Activated T-helper 1 cell treated with Interleukin-2 at 50 U/mL for 16 hours (primary cell): Measurements from ENCODE around the gene FTSJ3.
"Not testable (repeated sequence)": the region's sequence is repeated elsewhere in the genome, so short reads cannot be mapped to it uniquely, and the experiment has no call there.

Source experiments
- DNase-seq: peaks from one replicate; pipeline ENCODE4 v3.0.0-alpha.2; 2020; ENCODE audit warnings: low read depth

The FTSJ3 gene

DNA sequence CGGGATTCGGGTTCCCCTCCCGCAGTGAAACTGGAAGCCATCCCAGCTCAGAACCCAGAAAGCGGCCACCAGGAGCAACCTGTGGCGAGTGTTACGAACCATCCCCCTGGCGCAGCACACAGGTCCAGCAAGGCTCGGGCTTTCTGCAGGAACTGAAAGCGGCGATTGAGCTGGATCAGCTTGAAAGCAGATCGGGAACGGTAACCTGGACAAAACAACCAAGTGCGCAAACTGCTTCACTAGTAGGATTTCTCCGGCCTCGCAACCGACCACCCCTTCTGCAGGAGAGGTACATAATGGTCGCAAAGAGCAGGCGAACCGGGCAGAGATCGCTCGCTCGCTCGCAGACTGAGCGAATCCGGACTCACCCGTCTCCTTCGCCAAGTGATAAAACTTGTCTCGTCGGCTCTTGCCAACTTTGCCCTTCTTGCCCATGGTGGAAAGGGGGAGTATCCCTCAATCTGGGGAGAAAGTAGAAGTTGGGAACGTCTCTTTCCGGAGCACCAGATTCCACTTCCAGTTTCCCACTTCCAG, 928 bp downstream of the FTSJ3 start:
- no peak for DNase-seq

DNA sequence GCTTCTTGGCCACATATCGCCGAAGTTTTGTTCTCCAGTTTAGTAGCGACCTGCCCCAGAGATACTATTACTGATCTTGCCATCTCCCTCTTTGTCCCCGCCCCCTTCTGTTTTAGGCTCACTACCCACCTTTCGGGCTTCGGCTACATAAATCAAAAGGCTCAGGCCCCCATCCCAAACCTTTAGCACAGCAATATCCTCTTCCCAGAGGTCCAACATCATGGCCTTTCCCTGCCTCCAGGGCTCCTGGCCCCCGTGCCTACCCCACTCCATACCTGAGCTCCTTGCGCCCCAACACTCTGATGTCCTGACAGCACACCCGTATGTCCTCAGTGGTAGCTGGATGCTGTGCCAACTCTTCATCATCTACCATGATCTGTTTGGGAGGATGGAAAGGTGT, 3.1 kb downstream of the FTSJ3 start:
- no peak for DNase-seq

DNA sequence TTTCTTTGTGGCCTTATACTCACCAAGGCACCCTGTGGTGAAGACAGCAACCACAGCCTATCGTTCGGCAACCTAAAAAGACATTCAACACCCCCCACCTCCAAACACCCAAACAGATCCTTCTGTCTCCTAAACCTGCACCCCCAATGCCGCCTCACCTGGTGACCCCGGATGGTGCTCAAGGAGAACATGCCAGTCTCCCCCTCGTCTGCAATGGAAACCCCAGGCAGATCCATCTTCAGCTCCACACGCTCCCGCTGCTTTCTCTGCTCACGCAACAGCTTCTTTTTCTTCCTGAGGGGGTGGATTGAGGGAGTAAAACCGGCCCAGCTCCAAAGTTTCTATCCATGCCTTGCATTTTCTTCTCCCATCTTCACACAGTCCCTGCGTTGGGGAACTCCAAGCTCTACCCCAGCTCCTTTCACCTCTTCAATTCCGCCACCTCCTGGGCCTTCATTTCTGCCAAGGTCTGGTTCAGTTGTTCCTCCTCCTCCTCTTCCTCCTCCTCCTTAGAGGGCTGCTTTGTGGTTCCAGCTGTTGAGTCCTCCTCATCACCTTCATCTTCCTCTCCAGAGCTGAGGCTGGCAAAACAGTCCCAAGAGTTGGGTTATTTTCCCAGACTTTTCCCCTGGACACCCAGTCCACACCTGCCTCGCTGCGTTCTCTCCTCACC, 3.7 kb downstream of the FTSJ3 start:
- no peak for DNase-seq

DNA sequence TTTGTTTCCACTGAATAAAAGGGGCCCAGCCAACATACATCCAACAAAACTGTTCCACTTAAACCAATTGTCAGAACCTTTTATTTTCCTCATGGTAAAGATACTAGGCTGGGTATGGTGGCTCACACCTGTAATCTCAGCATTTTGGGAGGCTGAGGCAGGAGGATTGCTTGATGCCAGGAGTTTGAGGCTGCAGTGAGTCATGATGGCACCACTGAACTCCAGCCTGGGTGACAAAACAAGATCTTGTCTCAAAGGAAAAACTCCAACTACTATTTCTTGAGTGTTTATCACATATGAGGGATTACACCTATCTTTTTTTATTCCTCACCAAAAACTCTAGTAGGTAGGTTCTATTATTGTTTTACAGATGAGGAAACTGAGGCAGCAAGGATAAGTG, 4.9 kb downstream of the FTSJ3 start:
- DNase-seq: no peak

DNA sequence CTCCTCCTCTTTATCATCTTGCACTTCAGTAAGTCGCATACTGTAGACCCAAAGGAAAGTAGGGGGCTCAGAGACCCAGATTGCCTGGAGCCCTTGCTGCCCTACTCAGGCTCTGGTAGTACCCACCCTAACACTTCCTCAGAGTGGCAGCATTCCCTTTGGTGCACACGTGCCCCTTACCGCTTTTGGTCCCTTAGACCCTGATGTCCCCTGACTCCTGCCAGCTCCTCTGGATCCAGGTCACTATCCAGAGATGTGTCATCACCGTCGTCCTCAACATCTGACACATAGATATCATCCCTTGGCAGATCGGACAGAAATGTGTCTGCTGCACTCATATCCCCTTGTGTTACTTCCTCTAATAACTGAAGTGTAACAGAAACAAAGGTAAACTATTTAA, 5.7 kb downstream of the FTSJ3 start:
- DNase-seq: no peak

DNA sequence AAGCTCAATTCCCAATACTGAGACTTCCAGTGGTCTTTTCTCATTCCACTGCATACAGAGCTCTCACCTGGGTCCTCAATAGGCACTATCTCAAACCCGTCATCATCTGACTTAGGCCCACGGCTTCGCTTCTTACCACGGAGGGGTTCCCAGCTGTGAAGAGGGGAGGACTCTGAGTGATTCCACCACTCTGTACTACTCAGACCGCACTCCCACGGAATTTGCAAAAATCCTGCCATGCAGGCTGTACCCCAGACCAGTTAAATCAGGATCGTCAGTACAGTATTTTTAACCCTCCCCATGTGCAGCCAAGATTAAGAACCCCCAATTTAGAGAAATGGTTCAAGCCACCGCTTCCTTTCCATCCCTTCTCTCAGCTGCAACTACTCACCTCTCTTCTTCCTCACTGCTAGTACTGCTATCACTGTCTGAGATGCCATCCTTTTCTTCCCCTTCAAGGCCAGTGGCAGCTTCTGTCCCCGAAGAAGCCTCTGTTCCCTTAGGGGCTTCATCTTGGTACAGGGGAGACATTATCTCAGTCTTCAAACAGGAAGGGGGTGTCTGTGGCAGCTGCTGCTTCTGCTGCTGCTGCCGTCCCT, 6.4 kb downstream of the FTSJ3 start:
- no peak for DNase-seq

DNA sequence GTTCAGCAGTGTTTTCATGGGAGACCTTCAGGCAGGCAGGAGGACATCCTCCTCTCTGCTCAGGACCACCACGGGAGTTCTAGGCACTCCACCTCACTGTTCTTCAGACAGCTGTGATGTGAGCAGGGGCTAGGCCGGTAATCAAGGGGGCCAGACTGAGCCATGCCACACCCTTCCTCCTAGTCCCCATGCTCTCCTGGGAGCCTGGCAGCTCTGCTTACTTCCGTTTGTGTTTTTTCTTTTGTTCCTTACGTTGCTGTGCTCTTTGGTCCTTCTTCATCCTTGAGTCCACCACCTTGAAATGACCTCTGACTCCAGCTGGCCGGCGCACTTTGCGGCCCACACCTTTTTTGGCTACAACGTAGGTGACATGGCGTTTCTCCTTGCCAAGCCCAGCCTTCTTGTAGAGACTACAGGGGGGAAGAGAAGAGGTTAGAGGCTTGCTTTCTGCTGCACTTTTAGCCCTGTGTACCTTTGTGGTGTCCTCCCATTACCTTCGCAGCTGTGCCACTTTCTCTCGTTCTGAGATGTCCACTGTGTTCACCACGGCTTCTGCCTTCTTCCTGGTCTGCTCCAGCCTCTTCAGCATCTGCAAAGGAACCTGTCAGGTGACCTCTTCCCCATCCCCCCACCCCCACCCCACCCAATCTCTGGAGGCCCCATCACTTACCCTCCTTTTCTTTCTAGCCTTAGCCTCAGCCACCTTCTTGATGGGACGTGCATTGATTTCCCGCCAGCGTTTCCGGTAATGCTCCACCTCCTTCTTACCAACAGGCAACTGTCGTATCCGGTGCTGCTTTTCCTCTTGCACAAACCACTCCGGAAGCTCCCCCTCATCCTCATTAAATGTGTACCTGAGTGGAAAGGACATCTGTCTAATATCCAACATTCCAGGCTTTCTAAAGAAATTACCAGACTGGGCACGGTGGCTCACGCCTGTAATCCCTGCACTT, 7.6 kb downstream of the FTSJ3 start:
- no peak for DNase-seq

DNA sequence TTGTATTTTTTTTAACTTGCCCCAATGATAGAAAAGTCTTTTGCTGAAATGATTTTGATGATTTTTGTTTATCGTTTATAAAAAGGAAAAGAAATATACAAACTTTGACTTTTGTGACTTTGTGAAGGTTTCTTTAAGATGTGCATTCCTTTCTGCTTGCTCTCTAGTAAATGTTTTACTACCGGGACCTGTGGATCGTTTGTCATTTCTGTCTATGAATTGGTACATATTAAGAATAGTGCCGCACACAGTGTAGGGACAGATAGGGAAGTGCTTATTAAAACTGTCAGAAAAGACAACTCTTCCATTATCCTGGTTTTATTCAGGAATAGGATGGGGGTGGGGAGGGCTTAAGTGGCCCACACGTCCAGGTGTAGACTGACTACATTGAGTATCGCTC, 8.3 kb downstream of the FTSJ3 start:
- no peak for DNase-seq

DNA sequence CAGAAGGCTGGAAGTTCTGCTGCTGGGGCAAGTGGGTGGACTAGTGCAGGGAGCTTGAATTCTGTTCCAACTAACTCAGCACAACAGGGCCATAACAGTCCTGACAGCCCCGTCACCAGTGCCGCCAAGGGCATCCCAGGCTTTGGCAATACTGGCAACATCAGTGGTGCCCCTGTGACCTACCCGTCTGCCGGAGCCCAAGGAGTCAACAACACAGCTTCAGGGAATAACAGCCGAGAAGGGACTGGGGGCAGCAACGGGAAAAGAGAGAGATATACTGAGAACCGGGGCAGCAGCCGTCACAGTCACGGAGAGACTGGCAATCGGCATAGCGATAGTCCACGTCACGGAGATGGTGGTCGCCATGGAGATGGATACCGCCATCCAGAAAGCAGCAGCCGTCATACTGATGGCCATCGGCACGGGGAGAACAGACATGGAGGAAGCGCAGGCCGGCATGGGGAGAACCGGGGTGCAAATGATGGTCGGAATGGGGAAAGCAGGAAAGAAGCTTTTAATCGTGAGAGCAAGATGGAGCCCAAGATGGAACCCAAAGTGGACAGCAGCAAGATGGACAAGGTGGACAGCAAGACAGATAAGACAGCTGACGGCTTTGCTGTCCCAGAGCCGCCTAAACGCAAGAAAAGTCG, 9.6 kb downstream of the FTSJ3 start:
- no peak for DNase-seq

DNA sequence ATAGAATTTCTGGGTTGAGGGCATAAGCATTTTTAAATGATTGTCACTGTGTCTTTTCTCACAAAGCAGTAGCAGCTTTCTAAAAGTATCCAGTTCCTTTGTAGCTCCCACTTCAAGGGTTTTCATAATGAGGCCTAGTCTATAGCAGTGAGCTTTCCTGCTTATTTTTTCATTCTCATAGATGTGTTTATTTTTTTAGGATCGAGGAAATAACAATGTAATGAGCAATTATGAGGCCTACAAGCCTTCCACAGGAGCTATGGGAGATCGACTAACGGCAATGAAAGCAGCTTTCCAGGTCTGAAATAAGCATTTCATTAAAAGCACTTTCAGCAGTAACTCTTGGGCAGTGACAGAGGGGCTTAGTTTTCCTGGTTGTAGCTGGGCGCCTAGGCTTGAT, 10.8 kb downstream of the FTSJ3 start:
- DNase-seq: no peak

DNA sequence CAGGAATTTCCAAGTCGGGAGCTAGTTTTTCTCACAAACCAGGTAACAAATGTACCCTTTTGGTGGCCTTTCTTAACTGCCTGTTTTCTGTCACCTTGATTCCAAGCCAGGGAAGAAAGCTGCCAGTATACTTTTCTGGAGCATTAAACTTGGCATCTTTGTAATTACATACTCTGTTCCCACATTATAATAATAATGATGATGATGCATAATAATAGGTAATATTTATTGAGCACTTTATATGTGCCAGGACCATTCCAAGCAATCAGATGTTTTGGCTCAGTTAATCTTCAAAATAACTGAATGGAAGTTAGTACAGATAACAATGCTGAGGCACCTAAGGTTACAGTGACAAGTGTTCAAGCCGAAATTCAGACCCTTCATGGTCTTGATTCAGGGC, 11.3 kb downstream of the FTSJ3 start:
- no peak for DNase-seq

DNA sequence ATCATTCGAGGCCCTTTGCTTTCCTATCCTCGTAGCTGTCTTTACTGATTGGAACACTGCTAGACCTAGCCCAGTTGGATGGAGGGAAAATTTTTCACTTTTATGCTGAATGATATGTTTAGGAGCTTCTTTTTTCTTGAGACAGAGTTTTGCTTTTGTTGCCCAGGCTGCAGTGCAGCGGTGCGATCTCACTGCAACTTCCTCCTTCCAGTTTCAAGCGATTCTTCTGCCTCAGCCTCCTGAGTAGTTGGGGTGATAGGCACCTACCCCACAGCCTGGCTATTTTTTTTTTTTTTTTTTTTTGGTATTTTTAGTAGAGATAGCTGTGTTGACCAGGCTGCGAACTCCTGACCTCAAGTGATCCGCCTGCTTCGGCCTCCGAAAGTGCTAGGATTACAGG, 17.5 kb downstream of the FTSJ3 start:
- no peak for DNase-seq

DNA sequence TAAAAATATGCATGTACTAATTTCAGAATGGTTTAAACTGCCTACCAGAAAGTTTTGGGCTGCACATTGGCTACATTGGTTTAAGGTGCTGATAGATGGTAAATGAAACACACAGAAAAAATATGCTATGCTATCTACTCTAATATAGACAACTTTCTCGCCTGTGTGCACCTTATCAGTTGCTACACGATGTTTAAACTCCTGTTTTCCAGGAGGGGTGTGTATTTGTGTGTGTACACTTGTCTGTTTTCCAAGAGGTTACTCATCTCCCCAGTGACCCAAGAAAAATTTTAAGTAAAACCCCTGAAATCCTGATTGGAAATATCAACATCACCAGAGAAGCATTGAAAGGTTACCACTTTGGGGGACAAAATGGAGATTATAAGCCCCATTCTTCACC, 21.9 kb downstream of the FTSJ3 start:
- no peak for DNase-seq

DNA sequence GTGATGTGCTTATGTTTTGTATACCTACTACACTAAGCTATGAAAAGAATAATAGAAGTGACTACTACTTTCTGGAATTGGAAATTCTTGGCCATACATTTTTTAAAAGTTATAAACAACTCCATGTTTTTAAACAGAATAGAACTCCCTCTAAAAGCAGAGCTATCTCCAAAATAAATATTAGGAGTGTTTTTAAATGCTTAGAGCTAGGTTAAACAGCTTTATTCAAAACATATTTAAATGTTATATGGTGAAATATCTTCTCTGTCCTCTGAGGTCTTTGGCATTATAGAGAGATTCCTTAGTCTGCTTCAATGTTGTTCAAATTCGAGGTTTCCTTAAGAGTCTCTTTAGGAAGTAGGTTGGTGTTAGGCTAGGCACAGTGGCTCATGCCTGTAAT, 23.1 kb downstream of the FTSJ3 start:
- DNase-seq: no peak

DNA sequence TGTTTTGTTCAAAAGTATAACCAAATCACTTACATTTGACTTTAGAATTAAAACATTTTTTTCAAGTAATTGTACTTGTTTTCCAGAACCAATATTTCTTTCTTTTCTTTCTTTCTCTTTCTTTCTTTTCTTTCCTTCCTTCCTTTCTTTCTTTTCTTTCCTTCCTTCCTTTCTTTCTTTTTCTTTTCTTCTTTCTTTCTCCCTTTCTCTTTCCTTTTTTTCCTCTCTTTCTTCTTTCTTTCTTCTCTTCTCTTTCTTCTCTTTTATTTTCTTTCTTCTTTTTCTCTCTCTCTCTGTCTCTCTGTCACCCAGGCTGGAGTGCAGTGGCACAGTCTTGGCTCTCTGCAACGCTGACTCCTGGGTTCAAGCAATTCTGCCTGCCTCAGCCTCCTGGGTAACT, 26.7 kb downstream of the FTSJ3 start:
- DNase-seq: no peak

DNA sequence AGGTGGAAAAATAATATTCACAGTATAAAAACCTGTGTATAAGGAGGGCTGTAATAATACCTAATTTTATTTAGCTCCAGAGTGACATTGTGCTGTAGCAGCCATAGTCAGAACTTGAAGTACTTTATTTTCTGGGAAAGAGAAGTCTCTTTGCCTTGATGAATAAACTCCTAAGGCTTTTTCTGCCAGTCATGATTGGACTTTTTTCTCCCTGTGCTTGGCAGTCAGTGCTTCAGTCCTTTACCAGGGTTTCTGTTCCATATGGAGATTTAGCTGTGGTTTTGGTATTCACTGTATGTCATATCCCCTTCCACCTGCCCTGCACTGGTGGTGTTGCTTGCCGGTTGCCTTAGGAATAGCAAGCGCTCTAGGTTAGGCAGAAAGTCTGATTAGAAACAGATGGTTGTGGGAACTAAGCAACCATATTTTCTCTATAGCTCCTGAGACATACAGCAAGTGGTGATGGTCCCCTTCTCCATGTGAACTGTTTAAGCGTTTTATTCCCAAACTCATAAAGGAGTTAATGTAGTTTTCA, 28.8 kb downstream of the FTSJ3 start:
- no peak for DNase-seq

DNA sequence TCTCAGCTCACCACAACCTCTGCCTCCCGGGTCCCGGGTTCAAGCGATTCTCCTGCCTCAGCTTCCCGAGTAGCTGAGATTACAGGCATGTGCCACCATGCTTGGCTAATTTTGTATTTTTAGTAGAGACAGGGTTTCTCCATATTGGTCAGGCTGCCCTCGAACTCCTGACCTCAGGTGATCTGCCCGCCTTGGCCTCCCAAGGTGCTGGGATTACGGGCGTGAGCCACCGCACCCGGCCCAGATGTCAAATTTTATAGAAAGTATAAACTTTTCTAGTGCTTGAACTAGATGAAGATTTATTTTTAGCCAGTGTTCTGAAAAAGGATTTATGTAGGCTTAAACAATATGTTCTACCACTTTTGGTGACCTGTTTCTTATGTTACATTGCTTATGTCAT, 31.1 kb downstream of the FTSJ3 start:
- not testable (repeated sequence) for DNase-seq

DNA sequence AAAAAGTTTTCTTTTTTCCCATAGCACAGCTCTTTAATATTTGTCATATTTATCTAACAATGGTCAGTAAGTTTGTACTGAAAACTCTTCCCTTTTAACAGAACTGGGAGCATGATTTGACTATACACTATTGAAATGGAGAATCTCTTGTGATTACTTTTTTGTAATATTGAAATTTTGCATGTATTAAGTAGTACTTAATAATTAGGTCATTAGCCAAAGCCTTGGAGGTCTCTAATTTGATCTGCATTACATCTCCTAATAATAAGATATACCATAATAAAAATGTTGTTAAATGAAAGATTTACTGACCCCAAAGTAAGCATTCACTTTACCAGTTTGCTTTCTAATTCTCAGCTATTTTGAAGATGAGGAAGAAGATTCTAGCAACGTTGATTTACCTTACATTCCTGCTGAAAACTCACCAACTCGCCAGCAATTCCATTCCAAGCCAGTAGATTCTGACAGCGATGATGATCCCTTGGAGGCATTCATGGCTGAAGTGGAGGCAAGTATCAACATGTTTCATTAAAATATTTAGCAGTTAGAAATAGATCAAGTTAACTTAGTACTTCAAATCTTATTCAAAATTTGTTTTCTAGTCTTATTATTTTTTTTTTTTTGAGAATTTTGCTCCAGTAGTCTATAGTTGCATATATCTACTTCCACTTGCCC, 35.3 kb downstream of the FTSJ3 start:
- DNase-seq: no peak

DNA sequence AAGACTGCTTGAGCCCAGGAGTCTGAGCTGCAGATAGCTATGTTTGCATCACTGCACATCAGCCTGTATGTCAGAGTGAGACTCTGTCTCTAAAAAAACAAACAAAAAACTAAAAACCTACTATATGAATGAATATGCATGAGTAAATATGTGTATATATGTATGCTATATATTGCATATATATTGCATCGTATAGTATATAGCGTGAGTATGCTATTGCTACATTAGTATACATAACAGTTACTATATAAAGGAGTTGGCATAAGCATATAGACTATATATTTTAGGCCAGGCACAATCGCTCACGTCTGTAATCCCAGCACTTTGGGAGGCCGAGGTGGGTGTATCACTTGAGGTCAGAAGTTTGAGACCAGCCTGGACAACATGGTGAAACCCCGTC, 37.4 kb downstream of the FTSJ3 start:
- DNase-seq: no peak

DNA sequence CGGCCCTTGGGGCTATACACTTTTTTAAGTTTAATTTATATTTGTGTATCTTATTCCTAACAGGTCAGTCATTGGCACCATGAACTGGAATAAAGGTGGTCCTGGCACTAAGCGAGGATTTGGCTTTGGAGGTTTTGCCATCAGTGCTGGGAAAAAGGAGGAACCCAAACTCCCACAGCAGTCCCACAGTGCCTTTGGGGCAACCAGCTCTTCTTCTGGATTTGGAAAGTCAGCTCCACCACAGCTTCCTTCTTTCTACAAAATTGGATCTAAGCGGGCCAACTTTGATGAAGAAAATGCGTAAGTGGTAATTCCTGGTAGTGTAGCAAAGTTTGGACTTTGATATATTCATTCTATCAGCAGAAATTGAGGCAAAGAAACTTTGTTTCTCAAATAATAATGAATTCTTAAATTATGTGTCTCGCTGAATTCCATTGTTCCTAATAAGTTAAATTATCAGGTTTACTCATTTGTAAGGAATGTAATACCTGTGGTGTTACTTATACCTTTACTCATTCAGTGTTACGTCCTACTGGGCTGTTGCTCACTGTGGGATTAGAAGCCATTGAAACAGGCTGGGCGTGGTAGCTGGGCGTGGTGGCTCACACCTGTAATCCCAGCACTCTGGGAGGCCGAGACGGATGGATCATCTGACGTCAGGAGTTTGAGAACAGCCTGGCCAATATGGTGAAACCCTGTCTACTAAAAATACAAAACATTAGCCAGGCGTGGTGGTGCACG, 40.3 kb downstream of the FTSJ3 start:
- no peak for DNase-seq

DNA sequence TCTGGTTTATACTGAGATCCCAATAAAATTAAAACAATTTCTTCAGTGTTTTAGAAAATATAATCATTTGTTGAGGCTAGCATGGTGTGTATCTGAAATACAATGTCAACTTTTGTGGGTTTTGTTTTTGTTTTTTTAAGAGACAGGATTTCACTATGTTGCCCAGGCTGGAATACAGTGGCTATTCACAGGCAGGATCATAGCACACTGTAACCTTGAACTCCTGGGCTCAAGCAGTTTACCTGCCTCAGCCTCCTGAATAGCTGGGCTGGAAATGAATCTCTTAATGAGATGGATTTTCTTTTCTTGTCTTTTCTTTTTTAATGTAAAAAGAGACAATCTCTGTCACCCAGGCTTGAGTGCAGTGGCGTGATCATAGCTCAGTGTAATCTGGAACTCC, 41.3 kb downstream of the FTSJ3 start:
- no peak for DNase-seq
